ENCODE data around the gene FAM9A. TPM values are rescaled to one million over a fixed set of nuclear protein-coding genes. Genes with fewer than 3 reads are reported as not detected.
"Not testable (repeated sequence)": the region's sequence is repeated elsewhere in the genome, so short reads cannot be mapped to it uniquely, and the experiment has no call there.

FAM9A gene
- total RNA-seq, 1 experiment from 2014 or later, result not detected

DNA sequence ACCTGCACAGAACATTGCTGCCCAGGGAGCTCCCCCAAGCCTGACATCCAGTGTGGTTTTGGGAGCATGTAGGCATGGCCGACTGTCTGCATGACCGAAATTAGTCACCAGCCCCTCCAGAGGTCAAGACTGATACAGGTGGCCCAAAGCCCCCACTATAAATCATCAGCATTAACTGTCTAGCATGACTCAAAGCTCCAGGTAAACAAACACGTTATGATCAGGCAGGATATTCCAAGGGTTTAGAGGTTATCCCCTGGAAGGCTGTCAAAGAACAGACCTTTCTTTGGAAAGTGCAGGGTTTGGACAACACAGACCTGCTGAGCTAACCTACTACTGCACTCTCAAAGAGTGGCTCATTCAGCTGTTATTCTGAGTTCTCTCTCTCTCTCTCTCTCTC lies 2.1 kb upstream of the FAM9A start:
- H3K4me1 Mint-ChIP-seq, result no peaks in the 10 kb centered on the region
- H2AFZ ChIP-seq (ENCODE audit: low read length), result no peak overlapping the region
- WGBS (ENCODE audit: extremely low coverage, insufficient read length, low lambda C conversion rate), result no CpG with 5 or more reads among the region's 3 CpGs
- H3K27ac ChIP-seq (ENCODE audit: insufficient read length, low read depth, low read length), result no peak overlapping the region
- no peak overlapping the region for H2AK5ac ChIP-seq (ENCODE audit: insufficient read length, low read length)
- no peak overlapping the region for H2BK20ac ChIP-seq (ENCODE audit: low read depth, low read length, poor library complexity, severe bottlenecking)
- H3K27me3 ChIP-seq (ENCODE audit: insufficient read depth, low read length), result no peaks in the 10 kb centered on the region
- no peak overlapping the region for H3K14ac ChIP-seq (ENCODE audit: insufficient read depth, low read length)
- H3K4me3 Mint-ChIP-seq, result no peak overlapping the region
- no peaks in the 10 kb centered on the region for H3K4me1 ChIP-seq (ENCODE audit: insufficient read depth, low read length)
- H3K9me3 ChIP-seq (ENCODE audit: control insufficient read depth, low read depth, low read length), result no peaks in the 10 kb centered on the region
- H2BK5ac ChIP-seq (ENCODE audit: insufficient read length, low read length), result no peak overlapping the region
- no peak for DNase-seq
- H3K23ac ChIP-seq (ENCODE audit: insufficient read length, low read depth, low read length), result no peak overlapping the region
- no peak overlapping the region for H3K56ac ChIP-seq (ENCODE audit: insufficient read length, low read depth, low read length)
- H3K4ac ChIP-seq (ENCODE audit: low read depth, low read length), result no peak overlapping the region
- H3K4me2 ChIP-seq (ENCODE audit: insufficient read depth, insufficient read length, low read length), result no peak overlapping the region
- H3K9ac ChIP-seq (ENCODE audit: extremely low read depth, insufficient read length, low read length), result no peak overlapping the region
- H3K27me3 Mint-ChIP-seq (ENCODE audit: low read depth), result peaks cover 1% of the 10 kb centered on the region; the same call in 1 of the 2 replicates
- H2BK12ac ChIP-seq (ENCODE audit: insufficient read length, low read depth, low read length), result no peak overlapping the region
- peaks cover 0 to 3% (median 0%) of the 10 kb centered on the region in 3 experiments; a peak in 2 of 7 replicates for H3K36me3 Mint-ChIP-seq (ENCODE audit: insufficient read depth in 1 of 3, low read depth in 3 of 3)
- no peak overlapping the region for H3T11ph ChIP-seq (ENCODE audit: low read length)
- no peak overlapping the region for H3K18ac ChIP-seq (ENCODE audit: insufficient read length, low read depth, low read length)
- TF ChIP-seq, protein P1, sequence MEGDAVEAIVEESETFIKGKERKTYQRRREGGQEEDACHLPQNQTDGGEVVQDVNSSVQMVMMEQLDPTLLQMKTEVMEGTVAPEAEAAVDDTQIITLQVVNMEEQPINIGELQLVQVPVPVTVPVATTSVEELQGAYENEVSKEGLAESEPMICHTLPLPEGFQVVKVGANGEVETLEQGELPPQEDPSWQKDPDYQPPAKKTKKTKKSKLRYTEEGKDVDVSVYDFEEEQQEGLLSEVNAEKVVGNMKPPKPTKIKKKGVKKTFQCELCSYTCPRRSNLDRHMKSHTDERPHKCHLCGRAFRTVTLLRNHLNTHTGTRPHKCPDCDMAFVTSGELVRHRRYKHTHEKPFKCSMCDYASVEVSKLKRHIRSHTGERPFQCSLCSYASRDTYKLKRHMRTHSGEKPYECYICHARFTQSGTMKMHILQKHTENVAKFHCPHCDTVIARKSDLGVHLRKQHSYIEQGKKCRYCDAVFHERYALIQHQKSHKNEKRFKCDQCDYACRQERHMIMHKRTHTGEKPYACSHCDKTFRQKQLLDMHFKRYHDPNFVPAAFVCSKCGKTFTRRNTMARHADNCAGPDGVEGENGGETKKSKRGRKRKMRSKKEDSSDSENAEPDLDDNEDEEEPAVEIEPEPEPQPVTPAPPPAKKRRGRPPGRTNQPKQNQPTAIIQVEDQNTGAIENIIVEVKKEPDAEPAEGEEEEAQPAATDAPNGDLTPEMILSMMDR (conservative IDR thresholded peaks at IDR 0.05), result no peak
- no peak overlapping the region for H2BK15ac ChIP-seq (ENCODE audit: low read depth, low read length)
- H4K91ac ChIP-seq (ENCODE audit: insufficient read length, low read depth, low read length), result no peak overlapping the region
- H2BK120ac ChIP-seq (ENCODE audit: low read depth, low read length, poor library complexity, severe bottlenecking), result no peak overlapping the region
- no peaks in the 10 kb centered on the region for H3K23me2 ChIP-seq (ENCODE audit: insufficient read length, low read depth, low read length, poor library complexity, severe bottlenecking)
- peaks cover 2 to 25% of the 10 kb centered on the region in 2 experiments; a peak in 3 of 5 replicates for H3K9me3 Mint-ChIP-seq
- no peak overlapping the region for H4K5ac ChIP-seq (ENCODE audit: insufficient read length, low read depth, low read length)
- H3K79me1 ChIP-seq (ENCODE audit: insufficient read depth, low read depth, low read length, poor library complexity, severe bottlenecking), result no peaks in the 10 kb centered on the region
- H4K8ac ChIP-seq (replicated peaks; ENCODE audit: insufficient read length, low read depth, low read length), result no peak overlapping the region
- no peaks in the 10 kb centered on the region for H3K79me2 ChIP-seq (ENCODE audit: insufficient read depth, low read length)
- no peaks in the 10 kb centered on the region for H4K20me1 ChIP-seq (ENCODE audit: control insufficient read depth, insufficient read depth, insufficient read length)
- H3K27ac Mint-ChIP-seq, result no peak overlapping the region

DNA sequence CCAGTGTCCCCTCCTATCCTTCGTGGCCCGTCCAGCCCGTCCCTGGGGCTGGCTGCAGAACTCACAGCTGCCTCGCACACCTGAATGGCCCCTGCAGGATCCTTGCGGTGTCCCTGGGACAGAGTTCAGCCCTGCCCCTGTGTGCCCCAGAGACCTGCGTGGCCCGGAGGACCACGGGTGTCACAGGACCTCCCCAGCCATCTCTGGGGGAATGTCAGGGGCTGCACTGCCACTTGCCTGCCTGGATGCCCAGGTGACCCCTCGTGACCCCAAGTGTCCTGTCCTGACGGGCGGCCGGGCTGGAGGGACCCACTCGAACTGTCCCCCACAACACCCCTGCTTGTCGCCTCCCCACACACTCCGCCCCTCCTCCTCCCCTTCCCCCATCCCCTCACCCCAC lies 832 bp downstream of the FAM9A start:
- H4K20me1 ChIP-seq (ENCODE audit: control insufficient read depth, insufficient read depth, insufficient read length); H4K91ac ChIP-seq (ENCODE audit: insufficient read length, low read depth, low read length); H3T11ph ChIP-seq (ENCODE audit: low read length); H3K27me3 Mint-ChIP-seq (ENCODE audit: low read depth); H3K4me1 ChIP-seq (ENCODE audit: insufficient read depth, low read length); H3K56ac ChIP-seq (ENCODE audit: insufficient read length, low read depth, low read length); H3K4me1 Mint-ChIP-seq; H2BK20ac ChIP-seq (ENCODE audit: low read depth, low read length, poor library complexity, severe bottlenecking); H3K18ac ChIP-seq (ENCODE audit: insufficient read length, low read depth, low read length); H2BK15ac ChIP-seq (ENCODE audit: low read depth, low read length); H3K79me2 ChIP-seq (ENCODE audit: insufficient read depth, low read length); H4K5ac ChIP-seq (ENCODE audit: insufficient read length, low read depth, low read length); H3K27ac ChIP-seq (ENCODE audit: insufficient read length, low read depth, low read length); H3K23me2 ChIP-seq (ENCODE audit: insufficient read length, low read depth, low read length, poor library complexity, severe bottlenecking); H3K9ac ChIP-seq (ENCODE audit: extremely low read depth, insufficient read length, low read length); H2BK12ac ChIP-seq (ENCODE audit: insufficient read length, low read depth, low read length); H3K79me1 ChIP-seq (ENCODE audit: insufficient read depth, low read depth, low read length, poor library complexity, severe bottlenecking); H3K4me3 Mint-ChIP-seq; H2BK5ac ChIP-seq (ENCODE audit: insufficient read length, low read length); H3K4ac ChIP-seq (ENCODE audit: low read depth, low read length); H3K27ac Mint-ChIP-seq; H3K9me3 ChIP-seq (ENCODE audit: control insufficient read depth, low read depth, low read length); H4K8ac ChIP-seq (replicated peaks; ENCODE audit: insufficient read length, low read depth, low read length); DNase-seq; H3K4me2 ChIP-seq (ENCODE audit: insufficient read depth, insufficient read length, low read length); H2BK120ac ChIP-seq (ENCODE audit: low read depth, low read length, poor library complexity, severe bottlenecking); H3K27me3 ChIP-seq (ENCODE audit: insufficient read depth, low read length); H3K36me3 Mint-ChIP-seq (ENCODE audit: insufficient read depth in 1 of 3, low read depth in 3 of 3); H2AFZ ChIP-seq (ENCODE audit: low read length); H3K23ac ChIP-seq (ENCODE audit: insufficient read length, low read depth, low read length); H3K14ac ChIP-seq (ENCODE audit: insufficient read depth, low read length); H2AK5ac ChIP-seq (ENCODE audit: insufficient read length, low read length): not testable (repeated sequence)
- WGBS (ENCODE audit: extremely low coverage, insufficient read length, low lambda C conversion rate), result no CpG with 5 or more reads among the region's 15 CpGs
- H3K9me3 Mint-ChIP-seq, result peaks cover 2 to 17% of the 10 kb centered on the region in 2 experiments; a peak in 3 of 5 replicates
